Measurements from ENCODE around the gene ITSN2.
"Not testable (repeated sequence)": the region's sequence is repeated elsewhere in the genome, so short reads cannot be mapped to it uniquely, and the experiment has no call there.

The ITSN2 gene

DNA sequence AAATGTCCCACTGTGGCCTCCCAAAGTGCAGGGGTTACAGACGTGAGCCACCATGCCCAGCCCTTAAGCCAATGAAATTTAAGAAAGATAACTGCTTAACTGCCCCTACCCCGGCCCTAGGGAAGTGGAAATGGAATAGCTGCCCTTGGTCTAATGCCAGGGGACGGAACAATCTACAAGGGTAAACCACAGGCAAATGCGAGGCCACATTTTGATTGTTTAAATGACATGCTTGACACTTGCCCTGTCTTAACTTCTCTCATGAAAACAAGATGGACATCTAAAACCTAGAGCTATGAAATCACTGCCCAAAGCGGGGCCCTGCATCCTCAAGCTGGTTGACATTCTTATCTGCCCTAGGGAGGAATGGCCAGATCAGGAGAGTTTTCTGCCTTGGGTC lies 5.5 kb upstream of the ITSN2 start:
- H3K9me3 ChIP-seq, result no peaks in the 10 kb centered on the region
- DNase-seq, result no peak
- peaks cover 13% of the 10 kb centered on the region for H3K4me1 ChIP-seq
- TF ChIP-seq, protein P1, sequence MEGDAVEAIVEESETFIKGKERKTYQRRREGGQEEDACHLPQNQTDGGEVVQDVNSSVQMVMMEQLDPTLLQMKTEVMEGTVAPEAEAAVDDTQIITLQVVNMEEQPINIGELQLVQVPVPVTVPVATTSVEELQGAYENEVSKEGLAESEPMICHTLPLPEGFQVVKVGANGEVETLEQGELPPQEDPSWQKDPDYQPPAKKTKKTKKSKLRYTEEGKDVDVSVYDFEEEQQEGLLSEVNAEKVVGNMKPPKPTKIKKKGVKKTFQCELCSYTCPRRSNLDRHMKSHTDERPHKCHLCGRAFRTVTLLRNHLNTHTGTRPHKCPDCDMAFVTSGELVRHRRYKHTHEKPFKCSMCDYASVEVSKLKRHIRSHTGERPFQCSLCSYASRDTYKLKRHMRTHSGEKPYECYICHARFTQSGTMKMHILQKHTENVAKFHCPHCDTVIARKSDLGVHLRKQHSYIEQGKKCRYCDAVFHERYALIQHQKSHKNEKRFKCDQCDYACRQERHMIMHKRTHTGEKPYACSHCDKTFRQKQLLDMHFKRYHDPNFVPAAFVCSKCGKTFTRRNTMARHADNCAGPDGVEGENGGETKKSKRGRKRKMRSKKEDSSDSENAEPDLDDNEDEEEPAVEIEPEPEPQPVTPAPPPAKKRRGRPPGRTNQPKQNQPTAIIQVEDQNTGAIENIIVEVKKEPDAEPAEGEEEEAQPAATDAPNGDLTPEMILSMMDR (IDR thresholded peaks at IDR 0.05; ENCODE audit: low read depth, low read length), result no peak
- no peaks in the 10 kb centered on the region for H3K36me3 ChIP-seq
- no peaks in the 10 kb centered on the region for H3K27me3 ChIP-seq
- H3K4me3 ChIP-seq (ENCODE audit: low read depth, low read length), result no peak overlapping the region

DNA sequence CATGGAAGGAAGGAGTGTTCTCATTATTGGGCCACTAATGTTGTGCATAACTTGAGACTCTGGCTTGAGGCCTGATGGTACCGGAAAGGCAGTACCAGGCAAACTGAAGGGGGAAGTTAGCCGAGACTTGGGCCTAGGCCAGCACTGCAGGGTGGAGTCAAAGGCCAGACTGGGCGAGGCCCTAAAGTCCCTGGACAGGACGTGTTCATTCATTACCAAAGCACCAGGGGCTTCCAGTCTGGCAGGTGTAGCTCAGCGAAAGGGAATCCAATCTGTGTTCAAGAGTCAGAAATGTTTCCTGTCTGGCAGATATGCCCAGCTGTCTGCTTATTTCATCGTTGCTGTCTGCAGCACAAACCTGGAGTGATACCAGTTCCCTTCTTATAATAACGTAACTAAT lies 4.7 kb upstream of the ITSN2 start:
- Histone ChIP-seq H3K9me3 (no peaks in the 10 kb centered on the region), H3K36me3 (no peaks in the 10 kb centered on the region; the same call in 1 of the 2 replicates), H3K4me3 (ENCODE audit: low read depth, low read length) (no peak overlapping the region), H3K4me1 (peaks cover 13% of the 10 kb centered on the region), H3K27me3 (no peaks in the 10 kb centered on the region)
- DNase-seq, result peak; percentile 56
- TF ChIP-seq, protein P1 (IDR thresholded peaks at IDR 0.05; ENCODE audit: low read depth, low read length), result no peak

DNA sequence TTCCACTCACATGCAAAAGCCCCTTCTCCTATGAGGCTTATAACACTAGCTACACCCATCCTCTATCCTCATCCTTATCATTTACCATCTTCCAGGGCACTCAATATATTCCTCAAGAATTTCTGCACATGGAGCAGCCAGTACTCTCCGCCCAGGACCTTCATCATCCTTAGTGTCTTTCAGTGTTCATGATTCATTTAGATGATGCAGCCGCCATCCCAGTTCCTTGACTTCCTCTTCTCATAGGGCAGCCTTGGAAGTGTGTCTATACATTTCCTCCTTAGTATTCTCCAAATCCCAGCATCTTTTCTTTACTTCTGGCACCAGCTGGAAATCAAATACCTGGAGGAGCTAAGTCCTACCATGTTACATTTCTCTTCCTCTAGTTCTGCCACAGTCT lies 3.0 kb upstream of the ITSN2 start:
- Histone ChIP-seq H3K36me3 (no peaks in the 10 kb centered on the region; the same call in 1 of the 2 replicates), H3K4me3 (ENCODE audit: low read depth, low read length) (no peak overlapping the region), H3K27me3 (no peaks in the 10 kb centered on the region), H3K9me3 (no peaks in the 10 kb centered on the region), H3K4me1 (peaks cover 13% of the 10 kb centered on the region)
- DNase-seq, result no peak
- TF ChIP-seq, protein P1 (IDR thresholded peaks at IDR 0.05; ENCODE audit: low read depth, low read length), result no peak

DNA sequence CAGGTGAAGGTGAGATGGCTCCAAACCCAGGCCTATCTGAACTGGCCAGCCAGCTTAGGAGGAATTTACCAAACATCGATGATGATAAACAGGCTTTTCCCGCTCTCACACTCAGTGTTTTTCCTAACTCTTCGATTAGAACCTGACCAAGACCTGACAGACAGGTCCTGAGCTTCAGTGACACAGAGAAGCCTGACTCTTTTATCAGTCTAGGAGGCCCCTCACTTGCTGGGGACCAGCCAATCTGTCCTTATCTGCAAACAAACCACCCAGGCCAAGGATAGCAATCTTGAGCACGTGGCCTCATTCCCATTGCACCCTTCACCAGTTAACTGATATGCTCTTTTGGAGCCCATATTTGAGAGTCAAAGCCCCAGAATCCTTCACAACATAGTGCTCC lies 1.9 kb upstream of the ITSN2 start:
- H3K27me3 ChIP-seq, result no peaks in the 10 kb centered on the region
- DNase-seq, result no peak
- no peak overlapping the region for H3K4me3 ChIP-seq (ENCODE audit: low read depth, low read length)
- TF ChIP-seq, protein P1 (IDR thresholded peaks at IDR 0.05; ENCODE audit: low read depth, low read length), result no peak
- no peaks in the 10 kb centered on the region for H3K9me3 ChIP-seq
- peaks cover 13% of the 10 kb centered on the region for H3K4me1 ChIP-seq
- no peaks in the 10 kb centered on the region; the same call in 1 of the 2 replicates for H3K36me3 ChIP-seq

DNA sequence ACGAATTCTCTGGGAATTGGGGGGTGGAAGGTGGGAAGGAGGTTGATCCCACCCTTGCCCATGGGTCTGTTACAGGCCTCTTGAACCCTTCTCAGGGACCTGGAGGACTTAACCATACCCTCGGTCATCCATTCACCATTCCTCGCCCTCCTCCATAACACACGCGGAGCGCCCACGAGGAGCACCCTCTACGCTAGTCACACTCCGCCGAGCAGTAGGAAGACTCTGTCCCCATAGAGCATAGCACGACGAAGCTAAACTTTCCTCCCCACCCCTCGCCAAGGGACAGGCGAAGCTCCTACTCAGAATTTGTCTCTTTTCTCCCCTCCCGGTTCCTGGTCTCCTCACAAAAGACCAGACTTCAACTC lies 611 bp upstream of the ITSN2 start:
- TF ChIP-seq, protein P1 (IDR thresholded peaks at IDR 0.05; ENCODE audit: low read depth, low read length), result no peak
- DNase-seq, result no peak
- Histone ChIP-seq H3K9me3 (no peaks in the 10 kb centered on the region), H3K36me3 (no peaks in the 10 kb centered on the region; the same call in 1 of the 2 replicates), H3K4me3 (ENCODE audit: low read depth, low read length) (peak overlapping the region; percentile 92), H3K27me3 (no peaks in the 10 kb centered on the region), H3K4me1 (peaks cover 10% of the 10 kb centered on the region)

DNA sequence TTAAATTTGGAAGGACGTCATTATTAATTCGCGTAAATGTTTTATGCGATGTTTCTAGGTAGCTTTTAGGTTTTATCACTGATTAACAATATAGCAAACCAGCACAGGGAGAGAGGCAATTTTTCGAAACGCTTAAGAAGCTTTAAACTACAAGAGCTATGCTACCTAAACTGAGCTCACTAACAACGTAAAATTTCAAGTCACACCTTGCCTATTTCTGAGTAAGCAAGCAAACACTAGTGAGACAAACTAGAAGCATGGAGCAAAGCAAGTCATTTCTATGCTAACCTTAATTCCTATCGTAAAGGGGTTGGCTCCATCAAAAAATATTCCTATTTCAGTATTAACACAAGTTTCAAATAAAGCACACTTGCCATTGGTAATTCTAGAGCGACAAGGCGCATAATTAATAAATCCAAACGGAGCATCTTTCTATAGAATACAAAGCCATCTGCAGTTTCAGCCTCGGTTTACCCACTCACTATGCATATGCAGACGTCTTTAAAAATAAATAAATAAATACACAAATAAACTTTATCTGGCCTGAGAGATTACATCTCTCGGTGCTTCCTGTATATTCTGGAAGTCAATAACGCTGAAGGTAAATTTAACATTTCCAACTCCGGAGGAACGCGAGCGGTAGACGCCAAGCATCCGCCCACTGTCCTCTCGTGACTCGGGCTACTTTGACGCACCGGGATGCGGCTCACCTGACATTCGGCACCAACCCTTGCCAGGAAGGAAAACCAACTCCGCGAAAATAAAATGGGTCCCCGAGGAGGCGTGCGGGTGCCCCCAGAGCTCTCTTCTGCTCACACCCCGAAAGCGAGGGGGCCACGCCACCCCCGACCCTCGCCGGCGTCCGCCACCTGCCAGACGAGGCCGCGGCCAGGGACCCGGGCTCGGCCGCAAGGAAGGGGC lies 947 bp downstream of the ITSN2 start:
- H3K4me3 ChIP-seq (ENCODE audit: low read depth, low read length), result peak overlapping the region; percentile 92
- H3K36me3 ChIP-seq, result no peaks in the 10 kb centered on the region; the same call in 1 of the 2 replicates
- no peaks in the 10 kb centered on the region for H3K27me3 ChIP-seq
- no peak for DNase-seq
- no peaks in the 10 kb centered on the region; the same call in 1 of the 2 replicates for H3K4me1 ChIP-seq
- no peaks in the 10 kb centered on the region for H3K9me3 ChIP-seq
- TF ChIP-seq, protein P1 (IDR thresholded peaks at IDR 0.05; ENCODE audit: low read depth, low read length), result no peak

DNA sequence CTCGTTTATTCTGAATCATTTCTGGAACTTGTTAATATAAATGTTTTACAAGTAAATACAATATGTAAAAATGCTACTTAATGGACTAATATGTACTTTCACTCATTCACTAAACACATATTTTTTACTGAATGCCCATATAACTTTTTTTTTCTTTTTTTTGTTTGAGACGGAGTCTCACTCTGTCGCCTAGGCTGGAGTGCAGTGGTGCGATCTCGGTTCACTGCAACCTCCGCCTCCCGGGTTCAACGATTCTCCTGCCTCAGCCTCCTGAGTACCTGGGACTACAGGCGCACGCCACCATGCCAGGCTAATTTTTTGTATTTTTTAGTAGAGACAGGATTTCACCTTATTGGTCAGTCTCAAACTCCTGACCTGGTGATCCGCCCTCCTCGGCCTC lies 2.6 kb downstream of the ITSN2 start:
- H3K36me3 ChIP-seq; DNase-seq; H3K4me1 ChIP-seq; H3K9me3 ChIP-seq; H3K27me3 ChIP-seq; H3K4me3 ChIP-seq (ENCODE audit: low read depth, low read length): not testable (repeated sequence)

DNA sequence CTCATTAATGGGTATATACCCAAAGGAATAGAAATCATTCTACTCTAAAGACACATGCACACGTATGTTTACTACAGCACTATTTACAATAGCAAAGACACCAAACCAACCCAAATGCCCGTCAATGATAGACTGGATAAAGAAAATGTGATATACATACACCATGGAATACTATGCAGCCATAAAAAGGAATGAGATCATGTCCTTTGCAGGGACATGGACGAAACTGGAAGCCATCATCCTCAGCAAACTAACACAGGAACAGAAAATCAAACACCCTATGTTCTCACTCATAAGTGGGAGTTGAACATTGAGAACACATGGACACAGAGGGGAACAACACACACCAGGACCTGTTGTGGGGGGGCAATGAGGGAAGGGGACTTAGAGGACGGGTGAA lies 3.2 kb downstream of the ITSN2 start:
- H3K36me3 ChIP-seq; H3K9me3 ChIP-seq; H3K4me3 ChIP-seq (ENCODE audit: low read depth, low read length); H3K4me1 ChIP-seq; H3K27me3 ChIP-seq; DNase-seq: not testable (repeated sequence)

Measured in BE2C (cell line).